Measurements from ENCODE around the gene CGB2.
A peak's percentile ranks its signal among the peaks of the same experiment; 100 is the strongest.
"Not testable (repeated sequence)": the region's sequence is repeated elsewhere in the genome, so short reads cannot be mapped to it uniquely, and the experiment has no call there.

CGB2 gene

GRCh38 chr19:49011194-49011593 lies 20.5 kb upstream of the CGB2 start:
- no peak for DNase-seq

GRCh38 chr19:49014123-49014869 lies 17.4 kb upstream of the CGB2 start:
- DNase-seq, result no peak

- DNase-seq, result no peak
Measured at GRCh38 chr19:49014870-49015255, 16.8 kb upstream of the CGB2 start.

GRCh38 chr19:49016067-49016839 lies 15.4 kb upstream of the CGB2 start:
- no peak for DNase-seq

GRCh38 chr19:49017041-49017665 lies 14.5 kb upstream of the CGB2 start, which contains the start of gene LHB:
TSS of gene LHB (minus strand) at chr19:49017091. CDS start at chr19:49017081, 10 bp downstream.
- no peak for DNase-seq

GRCh38 chr19:49017666-49018351 lies 13.9 kb upstream of the CGB2 start:
- DNase-seq, result peak; percentile 69

- DNase-seq, result not testable (repeated sequence)
Measured at GRCh38 chr19:49018388-49019241, 13.1 kb upstream of the CGB2 start.

- peak; percentile 69 for DNase-seq
Measured at GRCh38 chr19:49019242-49019932, 12.3 kb upstream of the CGB2 start.

GRCh38 chr19:49020342-49020741 lies 11.3 kb upstream of the CGB2 start:
- DNase-seq, result no peak

GRCh38 chr19:49020931-49021895 lies 10.5 kb upstream of the CGB2 start:
- DNase-seq, result no peak

- DNase-seq, result no peak
Measured at GRCh38 chr19:49022116-49022515, 9.6 kb upstream of the CGB2 start.

GRCh38 chr19:49024233-49024632 lies 7.5 kb upstream of the CGB2 start, which contains the start of gene CGB3:
TSS of gene CGB3 (minus strand) at chr19:49024333. CDS start at chr19:49023971, 362 bp downstream.
- DNase-seq, result not testable (repeated sequence)

- DNase-seq, result not testable (repeated sequence)
Measured at GRCh38 chr19:49025088-49025487, 6.6 kb upstream of the CGB2 start.

GRCh38 chr19:49025599-49025998 lies 6.1 kb upstream of the CGB2 start:
- not testable (repeated sequence) for DNase-seq

GRCh38 chr19:49028686-49029085 lies 3.0 kb upstream of the CGB2 start:
- DNase-seq, result not testable (repeated sequence)

GRCh38 chr19:49029749-49030148 lies 1.9 kb upstream of the CGB2 start:
- not testable (repeated sequence) for DNase-seq

GRCh38 chr19:49030323-49030722 lies 1.4 kb upstream of the CGB2 start:
- DNase-seq, result not testable (repeated sequence)

GRCh38 chr19:49036815-49037214 lies 5.1 kb downstream of the CGB2 start, which contains the start of gene CGB1:
TSS of gene CGB1 (minus strand) at chr19:49036895. CDS start at chr19:49036711, 184 bp downstream.
- DNase-seq, result peak; percentile 48

GRCh38 chr19:49038111-49038510 lies 6.4 kb downstream of the CGB2 start:
- not testable (repeated sequence) for DNase-seq
